Measurements from ENCODE around the gene DAAM2.

The DAAM2 gene

GRCh38 chr6:39891976-39892375, 99.8 kb downstream of the DAAM2 start:
- DNase-seq = no peak

GRCh38 chr6:39892490-39893129, 100.4 kb downstream of the DAAM2 start:
- no peak for DNase-seq

- no peak for DNase-seq
Observed at GRCh38 chr6:39893286-39893685, 101.1 kb downstream of the DAAM2 start.

GRCh38 chr6:39896701-39897100, 104.5 kb downstream of the DAAM2 start:
- no peak for DNase-seq

- DNase-seq = no peak
Observed at GRCh38 chr6:39897698-39898097, 105.5 kb downstream of the DAAM2 start.

- no peak for DNase-seq
Observed at GRCh38 chr6:39898625-39899024, 106.4 kb downstream of the DAAM2 start.

GRCh38 chr6:39899554-39900295, 107.5 kb downstream of the DAAM2 start:
- no peak for DNase-seq

GRCh38 chr6:39901116-39901655, 109.0 kb downstream of the DAAM2 start:
- no peak for DNase-seq

GRCh38 chr6:39901670-39902069, 109.5 kb downstream of the DAAM2 start:
- DNase-seq = no peak

- no peak for DNase-seq
Observed at GRCh38 chr6:39902136-39902535, 110.0 kb downstream of the DAAM2 start.

- no peak for DNase-seq
Observed at GRCh38 chr6:39902786-39903465, 110.8 kb downstream of the DAAM2 start.

- no peak for DNase-seq
Observed at GRCh38 chr6:39903656-39904055, 111.5 kb downstream of the DAAM2 start.

- DNase-seq = no peak
Observed at GRCh38 chr6:39904946-39905639, 112.9 kb downstream of the DAAM2 start.

- no peak for DNase-seq
Observed at GRCh38 chr6:39905640-39905975, 113.4 kb downstream of the DAAM2 start.

- no peak for DNase-seq
Observed at GRCh38 chr6:39906318-39906761, 114.2 kb downstream of the DAAM2 start.

GRCh38 chr6:39907871-39908575, 115.8 kb downstream of the DAAM2 start:
- no peak for DNase-seq

- DNase-seq = no peak
Observed at GRCh38 chr6:39908838-39909583, 116.8 kb downstream of the DAAM2 start.

- no peak for DNase-seq
Observed at GRCh38 chr6:39909701-39910100, 117.5 kb downstream of the DAAM2 start.

GRCh38 chr6:39910164-39910563, 118.0 kb downstream of the DAAM2 start:
- DNase-seq = no peak

- DNase-seq = no peak
Observed at GRCh38 chr6:39910744-39911143, 118.6 kb downstream of the DAAM2 start.

- no peak for DNase-seq
Observed at GRCh38 chr6:39911513-39912125, 119.4 kb downstream of the DAAM2 start.
